SK-N-SH (cell line): ENCODE results near the gene STKLD1.

Experiments
- EP300 ChIP-seq, 2 experiments: IDR thresholded peaks; 2 replicates each; pipeline versions ENCODE4 v1.4.0 to v1.6.1; 2012; ENCODE audit warnings: borderline replicate concordance in 1 of 2, low read depth in 1 of 2, low read length in 1 of 2
- POLR2AphosphoS5 ChIP-seq: IDR thresholded peaks from 2 replicates; pipeline ENCODE4 v1.6.1; 2012; ENCODE audit warnings: low read depth, low read length
- RFX5 ChIP-seq: IDR thresholded peaks from 2 replicates; pipeline ENCODE4 v1.6.1; 2012; ENCODE audit warnings: mild to moderate bottlenecking, improper control_type of control experiment, low read length
- ZBTB33 ChIP-seq: IDR thresholded peaks from 2 replicates; pipeline ENCODE4 v1.4.0; 2012; ENCODE audit warnings: low read depth, borderline replicate concordance
- TF ChIP-seq, protein P1 (sequence below): fragments of 200-600 bp; sonication (generic); IDR thresholded peaks from 2 replicates; pipeline ENCODE4 v1.6.1; 2017; ENCODE audit warnings: antibody characterized with exemption, mild to moderate bottlenecking, moderate library complexity

DNA sequence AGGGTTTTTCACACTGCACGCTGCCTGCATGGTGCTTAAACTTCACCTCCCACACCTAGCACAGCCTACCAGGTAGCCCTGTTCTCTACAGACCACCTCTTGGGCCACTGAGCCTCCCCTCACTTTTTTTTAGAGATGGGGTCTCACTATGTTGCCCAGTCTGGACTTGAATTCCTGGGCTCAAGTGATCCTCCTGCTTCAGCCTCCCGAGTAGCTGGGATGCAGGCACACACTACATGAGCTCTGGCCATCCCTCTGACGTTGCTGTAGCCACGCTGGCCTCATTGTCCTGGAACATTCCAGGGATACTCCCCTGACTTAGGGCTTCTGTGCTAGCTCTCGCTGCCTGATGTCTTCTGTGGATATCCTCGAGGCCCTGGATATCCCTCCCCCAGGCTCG is 76.4 kb downstream of the STKLD1 start:
- TF ChIP-seq POLR2AphosphoS5, result no peak
- TF ChIP-seq RFX5, result no peak
- TF ChIP-seq ZBTB33, result no peak
- TF ChIP-seq EP300 (IDR thresholded peaks at IDR 0.05; ENCODE audit: borderline replicate concordance in 1 of 2, low read depth in 1 of 2, low read length in 1 of 2), result no peak
- TF ChIP-seq, protein P1, sequence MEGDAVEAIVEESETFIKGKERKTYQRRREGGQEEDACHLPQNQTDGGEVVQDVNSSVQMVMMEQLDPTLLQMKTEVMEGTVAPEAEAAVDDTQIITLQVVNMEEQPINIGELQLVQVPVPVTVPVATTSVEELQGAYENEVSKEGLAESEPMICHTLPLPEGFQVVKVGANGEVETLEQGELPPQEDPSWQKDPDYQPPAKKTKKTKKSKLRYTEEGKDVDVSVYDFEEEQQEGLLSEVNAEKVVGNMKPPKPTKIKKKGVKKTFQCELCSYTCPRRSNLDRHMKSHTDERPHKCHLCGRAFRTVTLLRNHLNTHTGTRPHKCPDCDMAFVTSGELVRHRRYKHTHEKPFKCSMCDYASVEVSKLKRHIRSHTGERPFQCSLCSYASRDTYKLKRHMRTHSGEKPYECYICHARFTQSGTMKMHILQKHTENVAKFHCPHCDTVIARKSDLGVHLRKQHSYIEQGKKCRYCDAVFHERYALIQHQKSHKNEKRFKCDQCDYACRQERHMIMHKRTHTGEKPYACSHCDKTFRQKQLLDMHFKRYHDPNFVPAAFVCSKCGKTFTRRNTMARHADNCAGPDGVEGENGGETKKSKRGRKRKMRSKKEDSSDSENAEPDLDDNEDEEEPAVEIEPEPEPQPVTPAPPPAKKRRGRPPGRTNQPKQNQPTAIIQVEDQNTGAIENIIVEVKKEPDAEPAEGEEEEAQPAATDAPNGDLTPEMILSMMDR, result no peak
